GM21515 (cell line): ENCODE data around the gene PODXL2.

Experiments used
- ATAC-seq: cut with Tn5 transposase; IDR thresholded peaks from one replicate; pipeline ENCODE4 v1.9.1; 2021; ENCODE audit not compliant: unreplicated experiment

Gene PODXL2

DNA sequence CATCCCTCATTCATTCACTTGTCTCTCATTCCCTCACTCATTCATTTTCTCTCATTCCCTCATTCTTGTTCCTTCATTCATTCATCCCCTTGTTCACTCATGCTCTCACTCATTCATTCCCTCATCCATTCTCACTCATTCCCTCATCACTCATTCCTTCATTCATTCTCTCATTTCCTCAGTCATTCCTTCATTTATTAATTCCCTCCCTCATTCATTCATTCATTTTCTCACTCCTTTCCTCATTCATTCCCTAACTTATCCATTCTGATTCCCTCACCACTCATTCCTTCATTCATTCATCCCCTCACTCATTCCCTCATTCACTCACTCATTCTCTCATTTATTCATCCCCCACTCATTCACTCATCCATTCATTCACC is 57.5 kb downstream of the PODXL2 start:
- no peak for ATAC-seq

DNA sequence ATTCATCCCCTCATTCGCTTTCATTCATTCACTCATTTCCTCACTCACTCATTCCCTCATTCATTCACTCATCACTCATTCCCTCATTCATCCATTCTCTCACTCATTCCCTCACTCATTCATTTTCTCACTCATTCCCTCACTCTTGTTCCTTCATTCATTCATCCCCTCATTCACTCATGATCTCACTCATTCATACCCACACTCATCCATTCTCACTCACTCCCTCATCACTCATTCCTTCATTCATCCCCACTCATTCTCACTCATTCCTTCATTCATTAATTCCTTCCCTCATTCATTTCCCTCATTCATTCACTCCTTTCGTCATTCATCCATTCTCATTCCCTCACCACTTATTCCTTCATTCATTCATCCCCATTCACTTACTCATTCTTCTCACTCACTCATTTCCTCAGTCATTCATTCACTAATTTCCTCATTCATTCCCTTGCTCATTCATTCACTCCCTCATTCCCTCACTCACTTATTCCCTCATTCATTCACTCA is 58.3 kb downstream of the PODXL2 start:
- no peak for ATAC-seq

DNA sequence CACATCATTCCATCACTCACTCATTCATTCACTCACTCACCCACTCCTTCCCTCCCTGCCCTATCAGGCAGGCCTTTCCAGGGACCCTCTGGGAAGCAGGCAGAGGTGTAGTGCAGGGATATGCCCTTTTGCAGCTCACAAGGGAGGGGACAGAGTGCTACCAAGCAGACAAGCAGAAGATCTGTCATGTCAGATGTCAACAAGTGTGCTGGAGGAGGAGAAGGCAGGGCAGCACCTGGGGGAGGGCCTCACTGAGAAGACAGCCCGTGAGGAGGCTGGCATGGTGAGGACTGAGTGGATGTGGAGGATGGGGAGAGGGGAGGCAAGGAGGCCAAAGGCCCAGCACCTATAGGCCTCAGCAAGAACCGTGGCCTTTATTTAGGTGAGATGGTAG is 59.0 kb downstream of the PODXL2 start:
- ATAC-seq, result no peak

DNA sequence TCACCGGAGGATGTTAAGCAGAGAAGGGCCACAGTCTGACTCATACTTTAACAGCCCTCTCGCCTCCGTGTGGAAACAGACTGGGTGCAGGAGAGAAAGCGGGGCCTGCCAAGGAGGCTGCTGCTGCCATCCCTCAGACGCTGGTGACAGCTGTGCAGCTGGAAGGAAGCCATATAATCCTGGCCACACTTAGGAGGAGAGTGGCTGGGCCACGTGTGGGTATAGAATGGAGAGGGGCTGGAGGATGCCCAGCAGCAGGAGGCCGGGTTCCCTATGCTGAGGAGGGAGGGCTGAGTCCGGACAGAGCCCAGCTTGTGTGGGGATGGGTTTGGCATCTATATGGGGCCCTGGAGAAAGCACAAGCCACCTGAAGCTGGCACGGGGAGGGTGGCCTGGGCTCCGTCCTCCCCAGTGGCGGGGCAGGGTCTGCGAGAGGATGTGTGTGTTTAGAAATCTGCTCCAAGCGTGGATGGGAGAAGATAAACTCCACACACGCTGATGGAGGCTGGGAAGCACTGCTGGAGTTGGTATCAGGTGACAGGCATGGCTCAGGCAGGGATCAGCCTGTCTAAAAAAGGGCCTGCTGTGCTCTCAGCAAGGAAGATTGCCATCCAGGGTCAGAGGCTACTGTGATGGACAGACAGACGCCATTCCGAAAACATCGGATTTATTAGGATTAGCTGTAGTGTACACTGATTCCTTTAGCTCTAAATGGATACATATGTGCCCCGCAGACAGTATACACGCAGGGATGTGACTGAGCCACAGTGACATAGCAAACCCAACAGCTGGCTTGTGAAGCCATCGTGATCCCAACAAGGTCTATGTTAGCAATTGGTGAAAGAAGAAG is 59.7 kb downstream of the PODXL2 start:
- ATAC-seq, result no peak

DNA sequence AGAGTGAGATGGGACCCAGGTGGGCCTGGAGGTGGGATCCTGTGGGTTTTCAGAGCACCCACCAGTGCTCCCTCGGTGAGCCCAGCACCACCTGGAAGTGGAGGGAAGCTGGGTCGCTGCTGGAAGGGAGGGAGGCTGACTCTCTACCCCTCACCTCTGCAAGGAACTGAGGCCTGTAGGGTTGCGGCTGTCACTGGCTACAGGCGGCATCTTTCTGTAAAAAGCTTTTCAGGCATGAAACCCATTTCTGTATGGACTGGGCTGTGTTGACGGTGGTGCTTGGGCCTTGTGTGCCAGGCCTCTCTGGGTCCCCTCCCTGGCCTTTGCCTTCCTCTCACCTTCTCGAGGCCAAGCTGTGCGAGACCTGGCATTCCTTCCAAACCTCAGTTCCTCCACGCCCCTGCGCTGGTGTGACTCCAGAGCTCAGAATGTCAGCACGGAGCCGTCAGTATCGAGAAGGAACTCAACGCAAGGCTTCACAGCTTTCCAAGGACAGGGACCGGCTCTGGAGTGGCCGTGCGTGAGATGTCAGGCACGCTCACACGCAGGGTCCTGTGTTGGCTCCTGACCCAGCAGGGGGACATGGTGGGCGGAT is 60.4 kb downstream of the PODXL2 start:
- ATAC-seq, result no peak

DNA sequence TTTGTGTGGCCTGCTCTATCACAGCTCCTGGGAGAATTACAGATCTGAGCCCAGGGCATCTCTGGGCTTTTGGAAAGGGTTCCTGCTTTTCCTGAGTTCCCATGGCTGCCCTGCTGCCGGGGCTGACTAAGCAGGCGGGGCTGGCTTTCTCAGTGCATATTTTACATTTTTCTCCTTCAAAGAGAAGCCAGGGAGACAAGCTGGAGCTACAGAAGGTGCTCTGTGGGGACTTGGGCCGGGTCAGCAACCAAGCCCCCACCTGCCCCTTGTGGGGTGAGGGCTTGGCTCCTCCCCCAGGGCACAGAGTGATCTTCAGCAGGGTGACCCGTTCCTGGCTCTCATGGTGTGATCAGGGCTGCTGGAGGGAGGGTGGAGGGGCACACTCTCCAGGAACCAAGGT is 61.1 kb downstream of the PODXL2 start:
- ATAC-seq, result no peak

DNA sequence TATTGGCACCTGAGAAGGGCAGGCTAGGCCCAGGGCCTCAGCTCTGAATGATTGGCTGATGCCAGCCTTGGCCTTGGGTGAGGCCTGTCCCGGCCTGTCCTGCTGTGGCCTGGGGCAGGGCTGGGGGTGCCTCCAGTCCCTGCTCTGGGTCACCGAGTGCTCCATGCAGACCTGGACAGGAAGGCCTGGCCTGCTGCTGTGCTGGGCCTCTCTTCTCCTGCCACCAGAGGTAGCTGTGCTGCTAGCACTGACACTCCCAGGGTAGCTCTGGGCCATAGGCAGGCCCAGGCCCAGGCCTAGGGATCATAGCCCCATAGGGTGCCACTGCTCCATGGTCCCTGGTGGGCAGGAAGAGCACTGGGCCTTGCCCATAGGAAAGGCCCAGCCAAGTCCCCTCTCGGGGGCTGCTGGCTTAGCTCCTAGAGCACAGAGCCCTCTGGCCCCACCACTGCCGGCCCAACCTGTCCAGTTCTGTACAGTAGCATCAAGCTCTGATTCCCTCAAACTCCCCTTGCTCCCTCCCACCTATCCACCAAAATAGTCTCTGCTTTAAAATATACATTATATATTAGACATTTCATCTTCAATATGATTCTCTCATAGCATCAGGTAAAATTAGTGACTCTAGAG is 62.0 kb downstream of the PODXL2 start:
- no peak for ATAC-seq

DNA sequence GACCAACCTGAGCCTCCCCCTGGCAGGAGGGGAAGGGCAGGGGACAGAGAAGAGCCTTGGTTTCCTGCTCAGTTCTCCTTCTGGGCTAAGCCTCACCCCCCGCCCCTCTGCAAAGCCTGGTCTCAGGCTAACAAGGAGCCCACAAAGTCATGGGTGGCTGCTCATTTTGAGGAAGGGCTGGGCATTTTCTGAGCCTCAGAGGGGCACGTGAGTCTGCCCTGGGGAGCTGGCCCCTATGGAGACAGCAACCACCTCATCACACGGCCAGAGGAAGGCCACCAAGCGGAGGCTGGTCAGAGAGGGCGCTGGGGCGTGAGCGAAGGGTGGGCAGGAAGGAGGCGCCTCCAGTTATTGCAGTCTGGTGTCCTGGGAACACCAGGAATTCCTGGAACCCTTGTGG is 62.5 kb downstream of the PODXL2 start:
- ATAC-seq, result no peak

DNA sequence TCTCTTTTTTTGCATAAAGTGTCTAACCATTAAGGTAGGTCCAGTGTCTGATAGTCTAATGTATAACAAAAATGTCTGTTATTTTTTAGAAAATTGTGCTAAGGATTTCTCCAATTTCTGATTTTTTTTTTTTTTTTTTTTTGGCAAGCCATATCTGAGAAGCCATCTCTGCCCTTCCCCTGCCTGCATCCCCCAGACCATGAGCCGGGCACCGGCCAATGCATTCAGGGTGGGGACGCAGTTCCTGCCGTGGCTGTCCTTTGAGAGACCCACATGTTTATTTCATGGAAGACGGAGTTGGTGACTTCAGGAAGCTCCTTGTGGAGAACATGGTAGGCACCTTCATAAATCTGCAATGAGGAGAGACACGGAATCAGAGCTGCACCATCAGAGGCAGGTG is 63.0 kb downstream of the PODXL2 start:
- no peak for ATAC-seq

DNA sequence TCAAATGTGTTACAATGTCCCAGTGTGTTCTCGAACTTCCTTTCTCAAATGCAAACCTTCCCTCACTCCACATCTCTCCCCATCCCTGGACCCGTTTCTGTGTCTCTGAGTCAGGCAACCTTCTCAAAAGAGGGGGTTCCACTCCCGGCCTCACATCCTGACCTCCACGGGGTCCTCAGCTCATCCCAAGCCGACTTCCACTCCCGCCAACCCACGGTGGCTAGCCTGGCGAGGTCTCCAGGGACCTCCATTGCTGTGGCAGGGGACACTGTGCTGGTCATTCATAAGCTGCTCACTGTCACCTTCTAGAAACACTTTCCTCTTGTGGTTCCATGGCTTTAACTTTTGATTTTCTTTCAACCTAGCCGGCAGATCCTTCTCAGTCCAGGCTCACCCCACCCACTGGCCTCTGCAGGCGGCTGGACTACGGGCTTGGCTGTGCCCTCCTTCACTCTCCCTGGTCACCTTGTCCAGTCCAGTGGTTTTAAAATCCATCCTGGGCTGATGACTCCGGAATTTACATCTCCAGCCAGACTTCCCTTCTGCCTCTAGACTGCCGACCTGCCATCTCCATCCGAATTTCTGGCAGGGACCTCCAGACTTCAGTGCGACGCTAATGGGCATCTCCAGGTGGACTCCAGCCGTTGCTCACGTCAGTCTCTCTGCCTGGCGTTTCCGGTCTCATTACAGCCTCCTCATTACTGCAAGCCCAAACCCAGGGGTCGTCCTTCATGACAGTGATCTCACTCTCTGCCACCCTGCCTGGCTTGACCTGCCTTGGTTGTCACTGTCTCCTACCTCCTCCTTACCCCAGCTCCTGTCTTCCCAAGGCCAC is 63.7 kb downstream of the PODXL2 start:
- ATAC-seq, result no peak

DNA sequence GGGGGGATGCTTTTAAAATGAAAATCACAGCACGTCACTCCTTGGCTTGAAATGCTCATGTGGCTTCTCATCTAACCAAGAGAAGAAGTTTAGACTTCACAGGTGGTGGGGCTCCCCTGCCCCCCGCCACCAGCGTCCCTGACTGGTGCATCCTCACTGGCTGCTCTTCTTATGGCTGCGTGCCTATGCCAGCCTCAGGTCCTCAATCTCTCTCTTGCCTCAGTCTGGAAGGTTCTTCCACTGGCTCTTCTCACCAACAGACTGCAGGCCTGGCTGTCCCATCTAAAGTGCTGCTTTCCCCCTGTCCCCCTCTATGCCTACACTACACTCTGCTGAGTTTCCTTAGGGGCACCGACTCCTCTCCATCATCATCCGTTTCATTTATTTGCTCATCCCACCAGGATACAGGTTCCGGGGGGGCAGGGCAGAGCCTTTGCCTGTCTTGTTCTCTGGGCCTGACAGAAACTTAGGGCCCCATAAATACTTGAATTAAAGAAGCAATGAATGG is 64.4 kb downstream of the PODXL2 start:
- ATAC-seq, result no peak

DNA sequence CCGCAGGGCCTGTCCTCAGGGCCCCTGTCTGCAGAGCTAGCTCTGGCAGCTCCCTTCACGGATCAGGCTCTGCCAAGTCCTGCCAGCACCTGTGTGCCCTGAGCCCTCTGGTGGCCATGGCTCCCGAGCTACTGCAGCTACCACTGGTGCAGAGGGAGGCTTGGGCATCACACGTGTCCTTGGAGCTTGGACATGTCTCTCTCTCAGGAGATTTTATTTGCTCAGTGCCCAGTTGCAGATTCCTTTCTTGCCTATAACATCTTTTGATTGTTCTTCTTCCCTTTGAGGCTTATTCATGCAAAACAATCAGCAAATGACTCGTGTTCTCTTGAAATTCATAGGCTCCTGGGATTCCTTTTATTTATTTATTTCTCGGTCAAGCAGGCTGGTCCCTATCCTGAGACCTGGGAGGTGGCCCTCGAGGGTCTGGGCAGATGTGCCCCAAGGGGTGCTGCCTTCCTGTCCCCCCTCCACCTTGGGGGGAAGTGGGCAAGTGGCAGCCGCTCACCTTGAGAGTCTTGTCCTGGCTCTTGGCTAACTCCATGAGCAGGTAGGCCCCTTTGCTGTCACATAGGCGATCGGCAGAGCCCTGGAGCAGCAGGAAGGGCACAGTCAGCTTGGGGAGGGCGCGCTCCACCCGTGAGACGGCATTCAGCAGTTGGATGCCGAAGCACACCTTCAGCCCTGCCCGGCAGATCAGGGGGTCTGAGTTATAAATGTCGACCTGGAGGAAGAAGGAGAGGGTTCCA is 65.7 kb downstream of the PODXL2 start:
- no peak for ATAC-seq

DNA sequence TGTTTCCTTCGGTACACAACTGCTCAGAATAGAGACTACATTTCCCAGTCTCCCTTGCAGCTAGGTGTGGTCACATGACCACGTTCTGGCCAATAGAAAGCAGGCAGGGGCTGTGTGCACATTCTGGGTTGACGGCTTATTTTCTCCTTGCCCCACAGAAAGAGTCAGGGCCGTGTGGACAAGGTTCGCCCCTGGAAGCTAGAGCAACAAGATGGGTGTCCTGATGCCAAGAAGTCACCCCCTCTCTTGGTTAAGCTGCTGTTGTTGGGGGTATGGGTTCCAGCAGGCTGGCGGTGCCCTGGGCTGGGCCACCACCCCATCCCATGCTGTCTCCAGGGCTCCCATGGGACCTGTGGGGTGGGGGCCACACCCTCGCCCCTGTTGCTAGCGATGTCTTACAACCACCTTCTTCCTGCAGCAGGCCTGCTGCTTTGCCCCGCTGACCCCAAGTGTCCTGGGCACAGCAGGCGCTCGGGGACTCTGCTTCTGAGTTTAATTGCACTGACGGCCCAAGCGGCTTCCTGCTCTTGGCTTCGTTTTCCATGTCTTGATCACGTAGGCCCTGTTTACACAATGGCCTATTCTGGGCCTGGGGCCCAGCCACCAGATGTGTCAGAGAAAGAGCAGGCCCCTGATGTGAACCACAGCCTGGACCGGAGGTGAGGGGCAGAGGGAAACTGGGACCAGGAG is 68.7 kb downstream of the PODXL2 start:
- peak; percentile 78 for ATAC-seq

DNA sequence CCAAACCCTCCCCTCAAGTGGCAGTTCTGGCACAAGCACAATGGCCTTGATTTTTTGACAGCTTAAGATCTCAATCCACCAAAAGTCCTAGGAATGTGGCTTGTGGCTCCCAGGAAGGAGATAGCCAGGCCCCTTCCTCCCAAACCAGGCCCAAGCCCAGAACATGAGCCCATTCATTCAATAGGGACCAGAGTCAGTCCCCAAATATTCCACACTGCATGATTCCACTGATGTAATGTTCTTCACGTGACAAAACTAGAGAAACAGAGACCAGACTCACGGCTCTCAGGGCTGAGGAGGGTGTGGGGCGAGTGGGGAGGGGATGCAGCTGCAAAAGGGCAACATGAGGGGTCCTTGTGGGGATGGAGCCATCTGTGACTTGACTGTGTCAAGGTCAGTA is 69.3 kb downstream of the PODXL2 start:
- ATAC-seq, result no peak

DNA sequence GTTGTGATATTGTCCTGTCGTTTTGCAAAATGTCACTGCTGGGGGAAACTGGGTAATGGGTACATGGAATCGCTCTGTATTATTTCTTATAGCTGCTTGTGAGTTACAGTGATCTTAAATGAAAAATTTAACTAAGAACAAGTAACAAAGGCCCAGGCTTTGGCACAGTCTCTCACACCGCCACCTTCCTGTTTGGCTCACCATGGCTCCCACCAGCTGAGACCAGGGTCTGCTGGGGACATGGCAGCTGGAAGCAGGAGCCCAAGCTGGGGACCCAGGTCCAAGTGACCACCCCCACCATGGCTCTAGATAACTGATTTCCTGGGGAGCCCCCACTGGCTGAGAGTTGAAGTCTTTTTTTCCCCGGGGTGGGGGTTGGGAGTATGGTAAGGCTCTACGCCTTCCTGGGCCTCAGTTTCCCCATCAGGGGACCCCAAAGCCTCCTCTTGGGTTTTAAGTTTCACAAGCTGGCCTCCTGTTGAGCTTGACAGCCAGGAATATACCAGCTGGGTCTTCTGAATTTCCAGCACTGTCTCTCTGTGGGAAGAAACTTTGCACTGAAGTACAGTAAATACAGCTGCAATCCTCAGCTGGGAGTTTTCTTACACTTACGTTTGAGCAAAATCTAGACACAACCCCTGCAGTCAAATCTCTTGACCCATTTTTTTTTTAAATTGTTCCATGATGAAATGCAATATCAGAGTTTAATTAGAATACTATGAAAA is 69.9 kb downstream of the PODXL2 start:
- no peak for ATAC-seq

DNA sequence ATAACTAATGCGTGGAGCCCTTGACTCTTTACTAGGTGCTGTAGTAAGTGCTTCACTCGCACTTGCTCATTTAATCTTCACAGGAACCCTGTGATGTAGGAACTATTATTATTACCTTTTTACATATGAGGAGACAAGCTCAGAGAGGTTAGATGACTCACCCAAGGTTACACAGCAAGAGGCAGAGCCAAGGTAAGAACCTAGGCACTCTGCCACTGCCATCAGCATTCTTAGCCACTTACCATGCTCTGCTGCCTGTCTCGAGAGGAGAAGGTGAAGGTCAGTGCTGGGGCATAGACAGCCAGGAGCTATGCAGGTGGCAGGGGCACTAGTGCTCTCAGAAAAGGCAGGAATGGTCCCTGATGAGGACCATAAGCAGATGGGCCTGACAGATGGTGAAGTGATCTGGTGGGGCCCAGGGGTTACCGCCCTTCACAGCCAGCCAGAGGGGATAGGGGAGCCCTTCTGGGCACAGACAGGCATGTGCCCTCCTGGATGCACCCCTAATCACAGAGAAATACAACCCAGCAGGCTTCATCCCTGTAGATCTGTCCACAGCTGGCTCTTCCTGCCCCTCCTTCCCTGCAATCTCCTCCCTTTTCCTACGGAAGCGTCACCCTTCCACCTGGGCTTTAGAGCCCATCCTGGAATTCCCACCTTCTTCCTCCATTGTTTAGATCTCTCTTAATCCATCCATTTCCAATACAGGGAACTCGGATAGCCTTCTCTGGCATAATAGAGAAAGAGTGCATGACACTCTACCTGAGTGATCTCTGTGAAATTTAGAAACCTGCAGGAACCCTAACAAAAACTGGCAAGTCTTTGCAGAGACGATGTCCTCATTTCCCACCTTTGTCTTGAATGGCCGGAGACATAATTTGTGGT is 70.7 kb downstream of the PODXL2 start:
- no peak for ATAC-seq

DNA sequence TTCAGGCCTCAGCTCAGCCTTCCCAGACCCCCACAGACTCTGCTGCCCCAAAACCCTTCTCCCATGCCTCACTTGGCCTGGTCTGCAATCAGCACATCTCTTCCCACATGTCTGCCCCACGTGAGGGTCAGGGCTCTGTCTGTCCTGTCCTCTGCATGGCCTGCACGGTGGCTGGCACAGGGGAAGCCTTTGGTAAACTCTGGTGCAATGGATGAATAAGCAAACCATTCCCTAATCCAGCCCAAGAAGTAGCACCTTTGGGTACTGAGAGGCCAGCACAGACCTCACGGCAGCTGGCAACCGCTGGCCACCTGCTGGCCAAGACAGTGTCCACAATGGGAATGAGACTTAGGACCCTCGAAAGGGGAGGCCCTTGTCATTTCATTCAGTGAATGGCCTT is 71.4 kb downstream of the PODXL2 start:
- no peak for ATAC-seq

DNA sequence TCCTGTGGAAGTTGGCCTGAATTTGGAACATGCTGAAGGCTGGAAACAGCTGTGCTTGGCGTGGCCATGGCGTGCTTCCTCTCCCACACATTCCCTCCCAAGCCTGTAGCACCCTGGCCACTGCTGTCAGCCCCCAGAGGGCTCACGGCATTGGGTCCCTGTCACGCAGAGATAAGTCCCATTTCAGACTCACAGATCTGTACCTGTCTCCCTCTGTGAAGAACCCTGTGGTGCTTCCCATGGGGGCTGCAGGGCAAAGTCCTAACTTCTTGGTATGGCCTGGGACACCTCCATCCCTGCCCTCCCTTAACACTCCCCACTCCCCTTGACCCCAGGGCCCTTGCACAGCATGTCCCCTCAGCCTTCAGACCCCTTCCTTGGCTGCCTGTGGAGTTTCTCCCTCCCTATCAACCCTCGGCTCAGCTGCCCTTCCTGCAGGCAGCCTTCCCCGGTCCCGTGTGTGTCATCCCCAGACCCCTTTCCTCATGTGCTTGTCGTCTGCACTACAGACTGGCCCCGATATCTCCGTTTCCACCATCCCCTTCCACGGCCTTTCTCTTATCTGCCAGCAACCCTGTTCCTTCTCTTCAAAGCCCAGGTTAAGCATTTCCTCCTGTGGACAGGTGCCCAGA is 72.4 kb downstream of the PODXL2 start:
- no peak for ATAC-seq
